ENCODE results near the gene TTLL6. TPM values are rescaled to one million over a fixed set of nuclear protein-coding genes. Genes with fewer than 3 reads are reported as not detected.
A peak's percentile ranks its signal among the peaks of the same experiment; 100 is the strongest.

Gene TTLL6
- total and polyA plus RNA-seq, 12 donors: 0.06 to 0.73 (median 0.21) TPM; not detected in 8

DNA sequence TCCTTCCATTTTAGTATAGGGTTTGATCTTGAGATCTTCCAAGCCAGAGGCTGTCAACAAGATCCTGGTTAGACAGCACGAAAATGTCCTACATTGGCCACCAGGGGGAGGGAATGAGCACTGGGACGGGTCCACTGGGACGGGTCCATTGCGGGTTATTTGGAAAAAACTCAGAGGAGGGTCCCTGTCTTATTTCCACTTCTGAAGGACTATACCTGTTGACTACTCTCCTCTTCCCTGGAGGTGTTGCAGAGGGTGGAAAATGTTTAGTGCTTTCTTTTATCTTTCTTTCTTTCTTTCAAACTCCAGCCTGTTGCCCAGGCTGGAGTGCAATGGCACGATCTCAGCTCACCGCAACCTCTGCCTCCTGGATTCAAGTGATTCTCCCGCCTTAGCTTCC, 2.5 kb downstream of the TTLL6 start:
- Histone ChIP-seq H3K27me3 (peaks cover 0 to 63% (median 6%) of the 10 kb centered on the region in 7 donors), H3K36me3 (no peaks in the 10 kb centered on the region), H3K4me1 (peaks cover 0 to 17% (median 11%) of the 10 kb centered on the region in 9 donors), H3K9me3 (no peaks in the 10 kb centered on the region), H3K4me3 (no peak overlapping the region), H3K27ac (no peak overlapping the region)
- TF ChIP-seq, protein P1, sequence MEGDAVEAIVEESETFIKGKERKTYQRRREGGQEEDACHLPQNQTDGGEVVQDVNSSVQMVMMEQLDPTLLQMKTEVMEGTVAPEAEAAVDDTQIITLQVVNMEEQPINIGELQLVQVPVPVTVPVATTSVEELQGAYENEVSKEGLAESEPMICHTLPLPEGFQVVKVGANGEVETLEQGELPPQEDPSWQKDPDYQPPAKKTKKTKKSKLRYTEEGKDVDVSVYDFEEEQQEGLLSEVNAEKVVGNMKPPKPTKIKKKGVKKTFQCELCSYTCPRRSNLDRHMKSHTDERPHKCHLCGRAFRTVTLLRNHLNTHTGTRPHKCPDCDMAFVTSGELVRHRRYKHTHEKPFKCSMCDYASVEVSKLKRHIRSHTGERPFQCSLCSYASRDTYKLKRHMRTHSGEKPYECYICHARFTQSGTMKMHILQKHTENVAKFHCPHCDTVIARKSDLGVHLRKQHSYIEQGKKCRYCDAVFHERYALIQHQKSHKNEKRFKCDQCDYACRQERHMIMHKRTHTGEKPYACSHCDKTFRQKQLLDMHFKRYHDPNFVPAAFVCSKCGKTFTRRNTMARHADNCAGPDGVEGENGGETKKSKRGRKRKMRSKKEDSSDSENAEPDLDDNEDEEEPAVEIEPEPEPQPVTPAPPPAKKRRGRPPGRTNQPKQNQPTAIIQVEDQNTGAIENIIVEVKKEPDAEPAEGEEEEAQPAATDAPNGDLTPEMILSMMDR (IDR thresholded peaks at IDR 0.05): peak; percentile 59 to 85 (median 78)
- DNase-seq (peak in 1 of 2 donors; percentile 47), ATAC-seq (peak in 2 of 8 donors; percentile 43 to 47)
- intact Hi-C loops (cut with DNase I): loop anchor here in 8 of 10 donors (1.0 to 10.0 kb wide), 5 partner anchors 63 to 220 kb away; no protein-coding TSS in a partner anchor
- 27 to 29% methylated on average over 7 of the region's 7 CpGs for WGBS, 2 donors

DNA sequence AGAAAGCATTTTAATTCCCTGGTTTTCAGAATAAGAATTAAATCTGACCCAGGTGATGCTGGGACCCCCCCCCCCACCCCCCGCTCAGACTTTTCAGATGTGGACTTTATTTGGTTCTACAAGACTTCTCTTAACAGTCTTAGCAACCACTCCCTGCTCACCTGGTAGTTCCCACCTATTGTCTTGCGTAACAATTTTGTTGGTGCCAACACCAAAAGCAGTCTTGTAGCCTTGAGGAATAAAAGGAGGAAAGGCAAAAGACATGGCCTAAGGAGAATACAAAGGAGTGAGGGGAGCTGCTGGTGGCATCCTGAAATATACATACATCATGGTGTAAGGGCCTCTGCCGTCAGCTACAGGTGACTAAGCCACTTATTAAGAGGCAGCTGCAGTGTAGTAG, 5.0 kb downstream of the TTLL6 start:
- TF ChIP-seq, protein P1 (IDR thresholded peaks at IDR 0.05): no peak
- intact Hi-C loops (cut with DNase I): loop anchor here in 4 of 10 donors (2.0 to 10.0 kb wide), 4 partner anchors 65 to 223 kb away; no protein-coding TSS in a partner anchor
- ATAC-seq: no peak
- H3K27me3 ChIP-seq: peaks cover 0 to 39% (median 6%) of the 10 kb centered on the region in 7 donors
- H3K4me3 ChIP-seq: no peak overlapping the region
- no peak overlapping the region for H3K27ac ChIP-seq
- peaks cover 0 to 10% (median 7%) of the 10 kb centered on the region in 9 donors for H3K4me1 ChIP-seq
- H3K36me3 ChIP-seq: no peaks in the 10 kb centered on the region
- no peaks in the 10 kb centered on the region for H3K9me3 ChIP-seq
- no peak for DNase-seq
- WGBS, 2 donors: 92 to 93% methylated on average over 3 of the region's 3 CpGs

DNA sequence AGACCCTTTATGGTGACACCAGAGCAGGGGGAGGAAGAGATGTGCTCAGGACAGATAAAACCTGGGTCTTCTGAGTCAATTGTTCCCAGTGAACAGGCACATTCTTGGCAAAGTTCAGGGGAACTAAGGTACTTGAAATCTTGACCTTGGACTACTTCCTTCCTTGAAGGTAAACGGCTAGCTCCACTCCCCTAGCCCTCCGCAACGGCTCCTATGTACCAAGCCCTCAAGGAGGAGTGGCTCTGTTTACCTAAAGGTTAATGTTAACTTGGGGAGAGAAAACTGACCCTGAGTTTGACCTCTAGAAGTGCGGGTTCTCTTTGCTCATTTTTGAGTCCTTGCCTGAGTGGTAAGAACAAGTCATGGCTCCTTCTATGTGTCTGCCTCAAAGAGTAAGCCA, 7.8 kb downstream of the TTLL6 start:
- ATAC-seq (no peak), DNase-seq (no peak)
- TF ChIP-seq, protein P1 (IDR thresholded peaks at IDR 0.05): no peak
- H3K4me3 ChIP-seq: no peak overlapping the region
- intact Hi-C loops (cut with DNase I): loop anchor here in 3 of 10 donors (10.0 kb wide), 1 partner anchor 226 kb away; no protein-coding TSS in a partner anchor
- H3K9me3 ChIP-seq: no peaks in the 10 kb centered on the region
- H3K36me3 ChIP-seq: no peaks in the 10 kb centered on the region
- H3K4me1 ChIP-seq: peaks cover 0 to 6% (median 0%) of the 10 kb centered on the region in 9 donors
- no peak overlapping the region for H3K27ac ChIP-seq
- H3K27me3 ChIP-seq: peaks cover 0 to 21% (median 13%) of the 10 kb centered on the region in 7 donors
- 60 to 71% methylated on average over 4 of the region's 4 CpGs for WGBS, 2 donors

DNA sequence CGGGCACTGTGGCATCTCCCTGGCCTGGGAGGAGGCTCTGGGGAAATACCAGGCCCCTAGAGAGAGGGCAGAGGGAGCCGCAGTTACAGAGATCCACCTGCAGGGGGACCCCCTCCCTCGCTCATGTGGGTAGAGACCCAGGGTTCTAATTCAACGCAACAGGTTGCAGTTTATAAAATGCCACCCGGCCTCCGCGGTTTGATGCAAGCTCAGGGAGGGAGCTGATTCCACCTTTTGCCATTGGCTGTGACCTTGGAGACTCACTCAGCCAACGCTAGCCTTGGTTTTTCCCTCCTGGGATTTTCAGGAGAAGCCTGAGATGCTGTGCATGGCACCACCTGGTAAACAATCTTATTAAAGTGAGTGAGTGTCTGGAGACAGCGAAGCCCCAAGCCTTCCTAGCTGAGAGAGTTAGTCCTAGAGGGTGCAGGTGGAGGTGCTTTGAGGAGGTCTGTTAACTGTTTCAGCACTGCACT, 12.1 kb downstream of the TTLL6 start:
- TF ChIP-seq, protein P1 (IDR thresholded peaks at IDR 0.05): peak; percentile 84 to 94 (median 91)
- WGBS, 2 donors: 5 to 6% methylated on average over 9 of the region's 9 CpGs
- Histone ChIP-seq H3K4me1 (peaks cover 0 to 25% (median 7%) of the 10 kb centered on the region in 9 donors), H3K27me3 (peaks cover 0 to 20% (median 8%) of the 10 kb centered on the region in 7 donors), H3K4me3 (no peak overlapping the region), H3K36me3 (no peaks in the 10 kb centered on the region), H3K27ac (no peak overlapping the region), H3K9me3 (no peaks in the 10 kb centered on the region)
- DNase-seq: peak; percentile 41 to 62
- peak in 7 of 8 donors; percentile 43 to 88 (median 84) for ATAC-seq
- intact Hi-C loops (cut with DNase I): loop anchor here in 7 of 10 donors (1.0 to 10.0 kb wide), 4 partner anchors 74 to 230 kb away; no protein-coding TSS in a partner anchor
